ENCODE results near the gene MGMT. TPM values are rescaled to one million over a fixed set of nuclear protein-coding genes. Genes with fewer than 3 reads are reported as not detected.

The MGMT gene
- total and polyA plus RNA-seq, 2 of the 4 experiments (the other 2 are of a cell fraction) = 11.5 to 17.8 TPM

- intact Hi-C loops (cut with micrococcal nuclease) = no loop called here
- Histone ChIP-seq H3K56ac (ENCODE audit: extremely low read depth, insufficient read depth, low read length) (no peak overlapping the region), H3K9me3 (ENCODE audit: control insufficient read depth, insufficient read depth, low read length) (no peaks in the 10 kb centered on the region), H3K4me1 (ENCODE audit: control insufficient read depth, insufficient read depth, low read length) (no peaks in the 10 kb centered on the region), H3K9me1 (ENCODE audit: insufficient read depth, low read length) (0 out of 2 replicates have a peak, but pooled peaks cover under 1% of the 10 kb centered on the region), H2BK5ac (ENCODE audit: low read depth, low read length, poor library complexity, severe bottlenecking) (no peak overlapping the region), H3K23ac (ENCODE audit: low read depth, low read length) (no peak overlapping the region), H2AFZ (replicated peaks; ENCODE audit: low read length, poor library complexity) (no peak overlapping the region), H2BK15ac (ENCODE audit: low read depth, low read length) (no peak overlapping the region), H3K27ac (ENCODE audit: insufficient read depth, low read length) (no peak overlapping the region), H3K4me3 (ENCODE audit: insufficient read depth, low read depth, low read length) (no peak overlapping the region), H3K9ac (ENCODE audit: low read depth, low read length) (no peak overlapping the region), H3K4ac (ENCODE audit: low read depth, low read length) (no peak overlapping the region), H4K5ac (ENCODE audit: low read depth, low read length) (no peak overlapping the region), H3K4me2 (ENCODE audit: low read depth, low read length) (no peak overlapping the region), H2AK9ac (replicated peaks; ENCODE audit: low read depth, low read length, poor library complexity) (peak overlapping the region; percentile 45), H3K18ac (ENCODE audit: low read depth, low read length) (no peak overlapping the region), H3K36me3 (ENCODE audit: control insufficient read depth, insufficient read depth, low read length) (peaks cover 5% of the 10 kb centered on the region; the same call in 1 of the 2 replicates), H2BK20ac (ENCODE audit: low read depth, low read length) (no peak overlapping the region), H3K79me1 (ENCODE audit: low read depth in 1 of 2, low read length in 2 of 2) (peaks cover under 1 to 8% of the 10 kb centered on the region in 2 experiments), H4K91ac (ENCODE audit: insufficient read depth, low read depth, low read length) (no peak overlapping the region), H4K8ac (ENCODE audit: low read depth in 2 of 2, low read length in 2 of 2) (no peak overlapping the region), H3K14ac (replicated peaks; ENCODE audit: low read depth, low read length) (no peak overlapping the region), H3K27me3 (ENCODE audit: control insufficient read depth, insufficient read depth, low read length) (no peaks in the 10 kb centered on the region), H2AK5ac (ENCODE audit: low read depth, low read length) (no peak overlapping the region), H4K20me1 (ENCODE audit: insufficient read depth, low read length) (no peaks in the 10 kb centered on the region), H2BK120ac (ENCODE audit: low read depth, low read length) (no peak overlapping the region)
- ChIA-PET CTCF (no interaction called here), POLR2A (ENCODE audit: unreplicated experiment) (no interaction called here)
- in situ Hi-C loops (cut with MboI; ENCODE audit: low sequenced_read_pairs) = no loop called here
- no peak for TF ChIP-seq POLR2A (IDR thresholded peaks at IDR 0.05; ENCODE audit: low read depth, low read length)
- TF ChIP-seq CHD1 (IDR thresholded peaks at IDR 0.05; ENCODE audit: low read depth, low read length) = no peak
- TF ChIP-seq ELK1 (IDR thresholded peaks at IDR 0.05; ENCODE audit: borderline replicate concordance, low read depth, low read length) = no peak
- no peak for TF ChIP-seq RFX5 (IDR thresholded peaks at IDR 0.05; ENCODE audit: low read depth, low read length)
- TF ChIP-seq BHLHE40 (IDR thresholded peaks at IDR 0.05; ENCODE audit: low read depth, low read length) = no peak
- TF ChIP-seq RCOR1 (IDR thresholded peaks at IDR 0.05; ENCODE audit: insufficient replicate concordance, low read length) = no peak
- no peak for TF ChIP-seq USF2 (IDR thresholded peaks at IDR 0.05; ENCODE audit: low read depth, low read length)
- no peak for TF ChIP-seq CTCF (conservative IDR thresholded peaks at IDR 0.05; ENCODE audit: low read depth, low read length)
- TF ChIP-seq SMC3 (IDR thresholded peaks at IDR 0.05; ENCODE audit: low read depth, low read length) = no peak
- no peak for TF ChIP-seq MAZ (IDR thresholded peaks at IDR 0.05; ENCODE audit: borderline replicate concordance, low read depth, low read length)
- no peak for TF ChIP-seq RAD21 (IDR thresholded peaks at IDR 0.05; ENCODE audit: low read length)
- no peak for ATAC-seq (ENCODE audit: low read depth)
- BruUV-seq (replicated peaks) = no TSS peak
- dilution Hi-C loops (cut with HindIII; ENCODE audit: low sequenced_read_pairs, unreplicated experiment) = no loop called here
- no peak for DNase-seq
- WGBS, 2 experiments (ENCODE audit: extremely low coverage in 2 of 2, insufficient read length in 1 of 2) = 94% methylated on average over 5 of the region's 22 CpGs; no CpG with 5 or more reads in 1 of the 2 experiments
These were observed 5.9 kb downstream of the MGMT start for GRCh38 chr10:129472696-129473555.

Measured in IMR-90 (cell line).